AG04449 (cell line): ENCODE measurements around the gene DAG1.

ENCODE experiments used
- CTCF ChIA-PET: fragments of 350-600 bp; formaldehyde crosslinking; extraction: SDS; loops from one replicate; lab custom pipeline; 2021; ENCODE audit warnings: antibody characterized with exemption; lab: Yijun Ruan, JAX
- POLR2A ChIA-PET: fragments of 400-600, 350-600 bp; formaldehyde crosslinking; extraction: SDS; loops from one replicate; lab custom pipeline; 2020; ENCODE audit warnings: antibody characterized with exemption, inconsistent platforms; lab: Yijun Ruan, JAX
- DNase-seq: peaks from one replicate; pipeline ENCODE4 v3.0.0-alpha.2; 2010; ENCODE audit warnings: low read depth, low spot score
- H3K4me3 ChIP-seq: 2 replicates; pipeline ENCODE4 v1.5.1; 2011; ENCODE audit warnings: low read depth, mild to moderate bottlenecking, control low read depth, low read length
- TF ChIP-seq, protein P1 (sequence below): IDR thresholded peaks from one replicate; pipeline ENCODE4 v1.5.1; 2011; ENCODE audit warnings: mild to moderate bottlenecking, moderate library complexity, low read length, control low read depth, inconsistent platforms; ENCODE audit not compliant: insufficient read depth; ENCODE audit errors: missing control alignments

Gene DAG1

GRCh38 chr3:49456466-49456865 is 13.6 kb upstream of the DAG1 start:
- POLR2A ChIA-PET, result interaction anchor here (1.7 kb wide), 1 partner anchor 13 kb away, joined by 5 read pairs; the partner anchor contains the start of gene DAG1
- DNase-seq, result no peak
- TF ChIP-seq, protein P1, sequence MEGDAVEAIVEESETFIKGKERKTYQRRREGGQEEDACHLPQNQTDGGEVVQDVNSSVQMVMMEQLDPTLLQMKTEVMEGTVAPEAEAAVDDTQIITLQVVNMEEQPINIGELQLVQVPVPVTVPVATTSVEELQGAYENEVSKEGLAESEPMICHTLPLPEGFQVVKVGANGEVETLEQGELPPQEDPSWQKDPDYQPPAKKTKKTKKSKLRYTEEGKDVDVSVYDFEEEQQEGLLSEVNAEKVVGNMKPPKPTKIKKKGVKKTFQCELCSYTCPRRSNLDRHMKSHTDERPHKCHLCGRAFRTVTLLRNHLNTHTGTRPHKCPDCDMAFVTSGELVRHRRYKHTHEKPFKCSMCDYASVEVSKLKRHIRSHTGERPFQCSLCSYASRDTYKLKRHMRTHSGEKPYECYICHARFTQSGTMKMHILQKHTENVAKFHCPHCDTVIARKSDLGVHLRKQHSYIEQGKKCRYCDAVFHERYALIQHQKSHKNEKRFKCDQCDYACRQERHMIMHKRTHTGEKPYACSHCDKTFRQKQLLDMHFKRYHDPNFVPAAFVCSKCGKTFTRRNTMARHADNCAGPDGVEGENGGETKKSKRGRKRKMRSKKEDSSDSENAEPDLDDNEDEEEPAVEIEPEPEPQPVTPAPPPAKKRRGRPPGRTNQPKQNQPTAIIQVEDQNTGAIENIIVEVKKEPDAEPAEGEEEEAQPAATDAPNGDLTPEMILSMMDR, result no peak
- CTCF ChIA-PET, result interaction anchor here (0.7 to 2.8 kb wide), 4 partner anchors 8 to 286 kb away, joined by 3 to 11 read pairs (median 4); partner anchors contain the start of gene USP4
- H3K4me3 ChIP-seq, result no peak overlapping the region

DNA sequence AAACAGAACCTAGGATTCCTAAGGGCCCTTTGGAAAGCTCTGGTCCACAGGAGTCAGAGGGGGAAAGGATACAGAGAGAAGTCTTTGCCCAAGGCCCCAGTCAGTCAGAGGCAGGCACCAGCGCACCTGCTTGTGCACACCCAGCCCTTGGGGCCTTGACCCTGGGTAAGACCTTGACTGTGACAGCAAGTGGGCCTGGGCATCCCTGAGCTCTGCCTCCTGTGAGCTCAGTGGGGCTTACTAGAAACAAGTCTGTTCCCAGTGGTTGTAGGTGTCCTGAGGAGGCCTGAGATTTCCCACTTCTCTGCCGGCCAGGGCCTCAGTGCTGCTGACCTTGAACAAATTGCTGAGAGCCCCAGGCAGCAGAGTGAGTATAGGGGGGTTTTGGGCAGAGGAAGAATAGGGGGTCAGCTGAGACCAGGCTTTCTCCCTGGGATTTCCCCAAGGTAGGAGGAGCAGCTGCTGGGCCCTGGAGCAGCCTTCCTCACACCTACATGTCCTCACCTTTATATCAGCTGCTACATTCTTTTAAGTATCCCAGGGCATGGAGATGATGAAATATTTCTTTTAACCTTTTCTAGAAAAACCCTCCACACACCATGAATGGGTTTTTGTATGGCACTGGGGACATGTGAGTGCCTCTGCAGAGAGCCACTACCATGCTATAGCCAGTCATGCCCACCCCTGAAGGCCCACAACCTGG is 9.7 kb upstream of the DAG1 start:
- CTCF ChIA-PET, result interaction anchor here (0.6 to 2.8 kb wide), 3 partner anchors 8 to 301 kb away, joined by 3 to 21 read pairs (median 3); no protein-coding TSS in a partner anchor
- DNase-seq, result no peak
- POLR2A ChIA-PET, result no interaction called here
- TF ChIP-seq, protein P1, result no peak
- H3K4me3 ChIP-seq, result no peak overlapping the region

- TF ChIP-seq, protein P1, result no peak
- ChIA-PET CTCF (interaction anchor here (0.6 to 2.8 kb wide), 3 partner anchors 8 to 302 kb away, joined by 3 to 21 read pairs (median 3); no protein-coding TSS in a partner anchor), POLR2A (no interaction called here)
- H3K4me3 ChIP-seq, result no peak overlapping the region
- no peak for DNase-seq
Measured at GRCh38 chr3:49460956-49461355, 9.1 kb upstream of the DAG1 start.

- ChIA-PET CTCF (interaction anchor here (0.9 to 2.8 kb wide), 2 partner anchors 12 to 302 kb away, joined by 3 to 21 read pairs; no protein-coding TSS in a partner anchor), POLR2A (no interaction called here)
- no peak for DNase-seq
- H3K4me3 ChIP-seq, result no peak overlapping the region
- TF ChIP-seq, protein P1, result no peak
Measured at GRCh38 chr3:49461443-49462171, 8.5 kb upstream of the DAG1 start.

DNA sequence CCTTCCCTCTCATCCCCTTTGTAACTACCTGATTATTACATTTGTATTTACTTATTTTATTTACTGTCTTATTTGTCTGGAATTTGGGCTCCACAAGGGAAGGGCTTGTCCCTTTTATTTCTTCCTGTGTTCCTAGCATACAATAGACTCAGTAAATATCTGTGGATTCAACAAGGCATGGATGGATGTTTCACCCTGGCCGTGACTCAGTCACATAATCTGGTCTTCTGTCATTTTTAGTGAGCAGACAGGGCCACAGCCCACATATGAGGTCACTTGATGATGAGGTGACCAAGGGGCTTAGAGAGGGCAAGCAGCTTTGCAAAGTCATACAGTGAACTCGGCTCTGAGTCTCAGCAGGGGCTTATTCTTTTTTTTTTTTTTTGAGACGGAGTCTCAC is 7.8 kb upstream of the DAG1 start:
- TF ChIP-seq, protein P1, result no peak
- H3K4me3 ChIP-seq, result no peak overlapping the region
- POLR2A ChIA-PET, result no interaction called here
- CTCF ChIA-PET, result interaction anchor here (2.8 kb wide), 1 partner anchor 12 kb away, joined by 21 read pairs; no protein-coding TSS in a partner anchor
- DNase-seq, result no peak
